Dermis microvascular lymphatic vessel endothelial cell (primary cell): Measurements from ENCODE around the gene CRTC1. TPM values are rescaled to one million over a fixed set of nuclear protein-coding genes. Genes with fewer than 3 reads are reported as not detected.

Experiments
- DNase-seq, 2 donors: peaks; one replicate each; pipeline versions ENCODE4 v3.0.0 to v3.0.0-alpha.2; 2010; ENCODE audit warnings: low read depth in 2 of 2
- total RNA-seq: library from RNA; depleted of rRNA; stranded (reverse); fragments of >200 nt; gene quantifications from 2 replicates; pipeline ENCODE4 v1.2.1, GENCODE V29; 2014

The CRTC1 gene
- total RNA-seq, 1 donor from 2014 or later = 0.64 TPM

- DNase-seq = no peak
Observed at GRCh38 chr19:18765224-18765623, 81.7 kb downstream of the CRTC1 start.

- DNase-seq = no peak
Observed at GRCh38 chr19:18768046-18768771, 84.7 kb downstream of the CRTC1 start.

GRCh38 chr19:18768997-18769891 is 85.8 kb downstream of the CRTC1 start:
- no peak for DNase-seq

GRCh38 chr19:18769989-18770528 is 86.6 kb downstream of the CRTC1 start:
- no peak for DNase-seq

- DNase-seq = no peak
Observed at GRCh38 chr19:18770663-18771327, 87.3 kb downstream of the CRTC1 start.

- peak in 1 of 2 donors; percentile 15 for DNase-seq
Observed at GRCh38 chr19:18771328-18772242, 88.1 kb downstream of the CRTC1 start.

GRCh38 chr19:18772620-18773587 is 89.4 kb downstream of the CRTC1 start:
- DNase-seq = no peak

- DNase-seq = no peak
Observed at GRCh38 chr19:18773682-18774081, 90.2 kb downstream of the CRTC1 start.

GRCh38 chr19:18774107-18774506 is 90.6 kb downstream of the CRTC1 start:
- DNase-seq = no peak

- no peak for DNase-seq
Observed at GRCh38 chr19:18774782-18775444, 91.4 kb downstream of the CRTC1 start.

GRCh38 chr19:18775586-18776287 is 92.3 kb downstream of the CRTC1 start:
- DNase-seq = no peak

- DNase-seq = no peak
Observed at GRCh38 chr19:18776288-18776594, 92.8 kb downstream of the CRTC1 start.

GRCh38 chr19:18776736-18777135 is 93.3 kb downstream of the CRTC1 start:
- DNase-seq = no peak

- no peak for DNase-seq
Observed at GRCh38 chr19:18777301-18778075, 94.0 kb downstream of the CRTC1 start.

- DNase-seq = no peak
Observed at GRCh38 chr19:18778076-18778389, 94.6 kb downstream of the CRTC1 start.

GRCh38 chr19:18778826-18779495 is 95.5 kb downstream of the CRTC1 start:
- no peak for DNase-seq

- no peak for DNase-seq
Observed at GRCh38 chr19:18780081-18780480, 96.6 kb downstream of the CRTC1 start.
